ENCODE measurements around the gene MYOZ3.

The MYOZ3 gene, protein sequence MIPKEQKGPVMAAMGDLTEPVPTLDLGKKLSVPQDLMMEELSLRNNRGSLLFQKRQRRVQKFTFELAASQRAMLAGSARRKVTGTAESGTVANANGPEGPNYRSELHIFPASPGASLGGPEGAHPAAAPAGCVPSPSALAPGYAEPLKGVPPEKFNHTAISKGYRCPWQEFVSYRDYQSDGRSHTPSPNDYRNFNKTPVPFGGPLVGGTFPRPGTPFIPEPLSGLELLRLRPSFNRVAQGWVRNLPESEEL

DNA sequence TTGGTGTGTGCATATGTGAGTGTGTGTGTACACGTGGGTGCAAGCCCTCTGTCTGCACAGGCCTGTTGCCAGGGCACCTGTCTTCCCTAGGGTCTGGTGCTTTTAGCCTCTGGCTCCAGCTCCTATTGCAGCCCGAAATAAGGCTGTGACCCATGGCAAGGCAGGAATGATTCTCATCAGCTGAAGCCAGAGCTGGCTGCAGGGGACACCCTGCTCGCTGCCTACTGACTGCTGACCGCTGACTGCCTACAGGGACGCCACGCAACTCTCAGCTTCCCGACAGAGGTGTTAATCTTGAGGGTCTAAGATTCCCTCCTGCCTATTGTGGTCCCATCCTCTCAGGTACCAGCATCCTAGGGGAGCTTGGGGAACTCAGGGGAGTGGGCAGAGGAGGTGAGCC lies at the start of gene MYOZ3:
TSS of gene MYOZ3 (plus strand) at position 166 of the 400 bp plus-strand sequence. CDS start 1,691 bp downstream, outside the sequence.
- TF ChIP-seq, protein P1, sequence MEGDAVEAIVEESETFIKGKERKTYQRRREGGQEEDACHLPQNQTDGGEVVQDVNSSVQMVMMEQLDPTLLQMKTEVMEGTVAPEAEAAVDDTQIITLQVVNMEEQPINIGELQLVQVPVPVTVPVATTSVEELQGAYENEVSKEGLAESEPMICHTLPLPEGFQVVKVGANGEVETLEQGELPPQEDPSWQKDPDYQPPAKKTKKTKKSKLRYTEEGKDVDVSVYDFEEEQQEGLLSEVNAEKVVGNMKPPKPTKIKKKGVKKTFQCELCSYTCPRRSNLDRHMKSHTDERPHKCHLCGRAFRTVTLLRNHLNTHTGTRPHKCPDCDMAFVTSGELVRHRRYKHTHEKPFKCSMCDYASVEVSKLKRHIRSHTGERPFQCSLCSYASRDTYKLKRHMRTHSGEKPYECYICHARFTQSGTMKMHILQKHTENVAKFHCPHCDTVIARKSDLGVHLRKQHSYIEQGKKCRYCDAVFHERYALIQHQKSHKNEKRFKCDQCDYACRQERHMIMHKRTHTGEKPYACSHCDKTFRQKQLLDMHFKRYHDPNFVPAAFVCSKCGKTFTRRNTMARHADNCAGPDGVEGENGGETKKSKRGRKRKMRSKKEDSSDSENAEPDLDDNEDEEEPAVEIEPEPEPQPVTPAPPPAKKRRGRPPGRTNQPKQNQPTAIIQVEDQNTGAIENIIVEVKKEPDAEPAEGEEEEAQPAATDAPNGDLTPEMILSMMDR (IDR thresholded peaks at IDR 0.05; ENCODE audit: borderline replicate concordance, control extremely low read depth, extremely low read depth, insufficient read depth, missing control alignments): no peak
- no peak for DNase-seq (ENCODE audit: low spot score)
- in situ Hi-C loops (cut with MboI; ENCODE audit: low sequenced_read_pairs, unreplicated experiment): loop anchor here (25.0 kb wide), 1 partner anchor 199 kb away; no protein-coding TSS in a partner anchor

DNA sequence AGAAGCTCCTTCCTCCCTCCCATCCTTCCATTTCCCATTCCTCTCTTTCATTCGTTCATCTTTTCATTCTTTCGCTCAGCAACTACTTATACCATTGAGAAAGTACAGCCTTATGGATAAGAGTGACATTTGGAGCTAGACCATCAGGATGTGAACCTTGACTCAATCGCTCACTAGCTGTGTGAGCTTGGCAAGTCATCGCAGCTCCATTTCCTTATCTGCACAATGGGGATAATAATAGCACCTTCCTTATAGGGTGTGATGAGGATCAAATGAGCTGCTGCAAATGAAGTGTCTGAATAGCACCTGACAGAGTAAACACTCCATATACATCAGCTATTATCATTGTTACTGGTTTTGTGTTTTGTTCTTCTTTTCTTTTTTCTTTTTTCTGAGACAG lies 48.6 kb upstream of the MYOZ3 start:
- no peak for DNase-seq (ENCODE audit: low spot score)
- TF ChIP-seq, protein P1 (IDR thresholded peaks at IDR 0.05; ENCODE audit: borderline replicate concordance, control extremely low read depth, extremely low read depth, insufficient read depth, missing control alignments): no peak
- in situ Hi-C loops (cut with MboI; ENCODE audit: low sequenced_read_pairs, unreplicated experiment): no loop called here

DNA sequence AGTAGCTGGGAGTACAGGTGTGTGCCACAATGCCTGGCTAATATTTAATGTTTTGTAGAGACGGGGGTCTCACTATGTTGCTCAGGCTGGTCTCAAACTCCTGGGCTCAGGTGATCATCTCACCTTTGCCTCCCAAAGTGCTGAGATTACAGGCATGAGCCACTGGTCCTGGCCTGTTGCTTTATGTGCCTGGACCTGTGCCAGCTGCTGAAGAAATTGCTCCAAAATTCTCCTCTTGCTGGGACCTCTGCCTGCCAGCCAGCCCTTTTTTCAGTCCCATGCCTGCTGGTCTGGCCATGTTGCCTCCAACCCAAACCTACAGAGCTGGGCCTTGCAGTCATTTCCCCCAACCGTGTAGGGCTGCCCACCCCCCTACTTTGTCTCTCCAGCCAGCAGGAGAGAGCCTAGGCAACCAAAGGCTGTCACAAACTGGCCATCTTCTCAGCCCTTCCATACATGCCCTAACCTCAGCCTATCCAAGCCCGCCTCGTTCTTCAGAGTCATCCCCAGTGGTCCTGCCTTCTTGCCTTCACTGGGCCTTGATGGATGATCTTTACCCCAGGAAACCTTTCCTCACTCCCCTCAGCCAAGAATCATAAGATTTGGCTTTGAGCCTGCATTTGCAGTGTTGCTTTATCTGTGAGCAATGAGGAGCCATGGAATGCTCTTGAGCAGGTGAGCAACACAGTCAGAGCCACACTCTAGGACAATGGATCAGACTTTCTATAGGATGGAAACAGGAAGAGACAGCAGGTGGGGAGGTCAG lies 48.0 kb upstream of the MYOZ3 start:
- in situ Hi-C loops (cut with MboI; ENCODE audit: low sequenced_read_pairs, unreplicated experiment): no loop called here
- TF ChIP-seq, protein P1 (IDR thresholded peaks at IDR 0.05; ENCODE audit: borderline replicate concordance, control extremely low read depth, extremely low read depth, insufficient read depth, missing control alignments): no peak
- no peak for DNase-seq (ENCODE audit: low spot score)

DNA sequence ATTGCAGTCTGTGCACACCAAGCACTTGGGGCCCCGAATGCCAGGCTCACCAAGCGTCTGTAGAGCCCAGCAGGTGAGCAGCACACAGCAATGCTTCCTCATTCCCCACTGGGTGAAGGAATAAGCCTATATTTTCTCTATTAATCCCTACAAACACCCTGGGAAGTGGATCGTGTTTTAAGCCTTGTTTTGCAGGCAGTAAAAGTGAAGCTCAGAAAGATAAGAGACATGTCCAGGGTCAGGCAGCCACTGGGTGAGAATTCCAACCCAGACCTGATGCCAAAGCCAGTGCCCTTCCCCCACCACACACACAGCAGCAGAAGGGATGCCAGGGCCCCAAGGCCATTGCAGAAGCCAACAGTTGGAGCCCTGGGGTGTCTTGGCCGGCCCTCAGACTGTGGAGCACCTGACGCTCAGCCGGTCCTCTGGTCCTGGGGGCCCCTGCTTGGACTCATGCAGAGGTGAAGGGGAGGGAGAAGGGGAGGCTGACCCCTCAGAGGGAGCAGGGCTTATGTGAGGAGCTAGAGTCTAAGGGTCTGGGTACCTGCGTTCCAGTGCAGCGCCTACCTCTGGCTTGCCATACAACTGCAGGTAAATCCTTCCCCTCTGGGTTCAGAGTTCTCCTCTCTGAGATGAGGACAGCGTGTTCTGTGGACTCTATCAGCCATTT lies 46.9 kb upstream of the MYOZ3 start:
- in situ Hi-C loops (cut with MboI; ENCODE audit: low sequenced_read_pairs, unreplicated experiment): no loop called here
- TF ChIP-seq, protein P1 (IDR thresholded peaks at IDR 0.05; ENCODE audit: borderline replicate concordance, control extremely low read depth, extremely low read depth, insufficient read depth, missing control alignments): no peak
- no peak for DNase-seq (ENCODE audit: low spot score)

DNA sequence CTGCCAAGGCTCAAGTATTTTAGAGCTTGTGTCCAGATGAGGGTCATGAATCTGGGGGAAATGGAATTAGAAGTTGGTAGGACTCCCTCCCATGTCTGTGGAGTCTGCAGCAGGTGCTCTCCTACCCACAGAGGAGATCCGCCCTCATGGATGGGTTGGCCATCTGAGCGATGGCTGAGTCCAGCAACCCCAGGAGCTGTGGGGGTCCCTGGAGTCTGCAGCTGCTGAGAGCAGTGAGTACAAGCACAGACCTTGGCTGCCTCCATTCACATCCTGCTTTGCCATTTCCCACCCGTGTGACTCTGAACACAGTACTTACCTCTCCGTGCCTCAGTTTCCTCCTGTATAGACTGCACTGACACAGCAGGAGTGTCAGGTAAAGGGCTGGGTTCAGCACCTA lies 46.4 kb upstream of the MYOZ3 start:
- DNase-seq (ENCODE audit: low spot score): no peak
- in situ Hi-C loops (cut with MboI; ENCODE audit: low sequenced_read_pairs, unreplicated experiment): no loop called here
- TF ChIP-seq, protein P1 (IDR thresholded peaks at IDR 0.05; ENCODE audit: borderline replicate concordance, control extremely low read depth, extremely low read depth, insufficient read depth, missing control alignments): no peak

DNA sequence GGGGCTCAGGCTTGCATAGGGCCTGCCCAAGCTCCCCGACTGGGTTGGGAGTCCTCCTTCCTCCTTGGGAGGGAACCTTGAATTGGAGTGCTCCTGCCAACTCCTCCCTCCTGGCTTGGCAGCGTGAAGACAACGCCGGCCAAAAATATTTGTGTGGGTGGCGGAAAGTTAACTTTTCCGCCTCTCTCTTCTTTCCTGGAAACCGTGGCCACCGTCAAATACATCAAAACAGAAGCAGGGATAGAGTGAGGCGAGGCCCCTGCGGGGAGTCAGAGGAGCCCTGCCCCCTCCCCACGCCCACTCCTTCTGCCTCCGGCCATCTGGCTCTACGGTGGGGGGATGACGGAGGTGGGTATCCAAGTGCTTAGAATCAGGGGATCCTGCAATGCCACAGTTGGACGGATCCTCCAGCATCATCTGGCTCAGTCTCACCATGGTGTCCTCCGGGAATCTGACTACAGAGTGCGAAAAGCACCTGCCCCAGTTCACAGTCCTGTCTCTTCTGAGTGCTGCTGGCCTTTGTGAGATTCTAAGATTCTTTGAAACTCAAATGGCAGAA lies 45.8 kb upstream of the MYOZ3 start:
- no peak for DNase-seq (ENCODE audit: low spot score)
- TF ChIP-seq, protein P1 (IDR thresholded peaks at IDR 0.05; ENCODE audit: borderline replicate concordance, control extremely low read depth, extremely low read depth, insufficient read depth, missing control alignments): no peak
- in situ Hi-C loops (cut with MboI; ENCODE audit: low sequenced_read_pairs, unreplicated experiment): no loop called here

Data from GM13976 (cell line).